ENCODE measurements around the gene SAPCD2.

GRCh38 chr9:137083394-137084004, 13.1 kb upstream of the SAPCD2 start:
- TF ChIP-seq CTCF (conservative IDR thresholded peaks at IDR 0.05; ENCODE audit: low read depth, low read length) (no peak), EZH2 (IDR thresholded peaks at IDR 0.05; ENCODE audit: borderline replicate concordance, low read depth, low read length, poor library complexity, severe bottlenecking) (no peak)
